Type B pancreatic cell (in vitro differentiated cells): ENCODE results near the gene OR5D14. TPM values are rescaled to one million over a fixed set of nuclear protein-coding genes. Genes with fewer than 3 reads are reported as not detected.

ENCODE experiments used
- DNase-seq: peaks from one replicate; pipeline ENCODE4 v3.0.0; 2021; ENCODE audit warnings: mixed read lengths; ENCODE audit not compliant: unreplicated experiment; ENCODE audit errors: extremely low spot score
- H3K27ac Mint-ChIP-seq: 2 replicates; pipeline ENCODE4 v1.8.0; 2021; ENCODE audit warnings: mild to moderate bottlenecking, mixed read lengths
- H3K27me3 Mint-ChIP-seq: 2 replicates; pipeline ENCODE4 v1.8.0; 2021; ENCODE audit warnings: mixed read lengths
- H3K36me3 Mint-ChIP-seq: 2 replicates; pipeline ENCODE4 v1.8.0; 2021; ENCODE audit warnings: mixed read lengths
- H3K4me1 Mint-ChIP-seq: one replicate; pipeline ENCODE4 v1.8.0; 2021; ENCODE audit warnings: mixed read lengths; ENCODE audit not compliant: unreplicated experiment
- H3K4me3 Mint-ChIP-seq: 2 replicates; pipeline ENCODE4 v1.8.0; 2021; ENCODE audit warnings: mild to moderate bottlenecking, mixed read lengths
- H3K9me3 Mint-ChIP-seq: 2 replicates; pipeline ENCODE4 v1.8.0; 2021; ENCODE audit warnings: mixed read lengths
- CTCF ChIP-seq: fragments of 200-600 bp; sonication (generic); conservative IDR thresholded peaks from 2 replicates; pipeline ENCODE4 v1.5.0; 2021; ENCODE audit warnings: antibody characterized with exemption, mild to moderate bottlenecking
- total RNA-seq: library from RNA; stranded (reverse); gene quantifications from 2 replicates; pipeline ENCODE4 v1.2.1, GENCODE V29; 2021; ENCODE audit warnings: low replicate concordance

The OR5D14 gene
- total RNA-seq, 1 donor from 2014 or later, result not detected

GRCh38 chr11:55819330-55819729, 24.0 kb downstream of the OR5D14 start, which contains the start of gene OR5D18:
TSS of gene OR5D18 (plus strand) at chr11:55819630. CDS start at chr11:55819630, 0 bp downstream.
- Mint-ChIP-seq H3K27ac (no peak within 1 kb of the TSS), H3K9me3 (no peaks in the 10 kb centered on the region), H3K4me3 (no peak within 1 kb of the TSS), H3K36me3 (no peaks in the 10 kb centered on the region), H3K27me3 (no peaks in the 10 kb centered on the region), H3K4me1 (no peaks in the 10 kb centered on the region)
- DNase-seq, result no peak
- no peak for TF ChIP-seq CTCF

- H3K27me3 Mint-ChIP-seq, result no peaks in the 10 kb centered on the region
- TF ChIP-seq CTCF, result no peak
- H3K36me3 Mint-ChIP-seq, result no peaks in the 10 kb centered on the region
- no peaks in the 10 kb centered on the region for H3K9me3 Mint-ChIP-seq
- no peak for DNase-seq
- H3K4me3 Mint-ChIP-seq, result no peak within 1 kb of the TSS
- H3K27ac Mint-ChIP-seq, result no peak within 1 kb of the TSS
- H3K4me1 Mint-ChIP-seq, result no peaks in the 10 kb centered on the region
These were observed 31.6 kb downstream of the OR5D14 start, which contains the start of gene OR5L2 for GRCh38 chr11:55826919-55827318. TSS of gene OR5L2 (plus strand) at chr11:55827219. CDS start at chr11:55827219, 0 bp downstream.

GRCh38 chr11:55838452-55838851, 43.1 kb downstream of the OR5D14 start, which contains the start of gene OR5D16:
TSS of gene OR5D16 (plus strand) at chr11:55838752. CDS start at chr11:55838752, 0 bp downstream.
- no peak for DNase-seq
- H3K4me1 Mint-ChIP-seq, result no peaks in the 10 kb centered on the region
- no peak for TF ChIP-seq CTCF
- H3K27me3 Mint-ChIP-seq, result no peaks in the 10 kb centered on the region
- H3K27ac Mint-ChIP-seq, result no peak within 1 kb of the TSS
- no peaks in the 10 kb centered on the region for H3K36me3 Mint-ChIP-seq
- peaks cover 7% of the 10 kb centered on the region for H3K9me3 Mint-ChIP-seq
- no peak within 1 kb of the TSS for H3K4me3 Mint-ChIP-seq

Other genes starting within 250 kb of the OR5D14 start
- gene OR4C15, start 241.1 kb upstream of the OR5D14 start, total RNA-seq, result not detected in 2 replicates
- not detected in 2 replicates for gene OR4C16, start 223.4 kb upstream of the OR5D14 start, total RNA-seq
- gene OR4C11, start 187.9 kb upstream of the OR5D14 start, total RNA-seq, result not detected in 2 replicates
- not detected in 2 replicates for gene OR4P4, start 160.4 kb upstream of the OR5D14 start, total RNA-seq
- gene OR4S2, start 147.2 kb upstream of the OR5D14 start, total RNA-seq, result not detected in 2 replicates
- not detected in 2 replicates for gene OR4C6, start 133.4 kb upstream of the OR5D14 start, total RNA-seq
- not detected in 2 replicates for gene OR5D13, start 22.1 kb upstream of the OR5D14 start, total RNA-seq
- not detected in 2 replicates for gene OR5L1, start 15.8 kb downstream of the OR5D14 start, total RNA-seq
- gene OR5D18, start 24.1 kb downstream of the OR5D14 start, total RNA-seq, result not detected in 2 replicates
- not detected in 2 replicates for gene OR5L2, start 31.7 kb downstream of the OR5D14 start, total RNA-seq
- gene OR5D16, start 43.2 kb downstream of the OR5D14 start, total RNA-seq, result not detected in 2 replicates
- not detected in 2 replicates for gene TRIM51, start 87.7 kb downstream of the OR5D14 start, total RNA-seq
- gene OR5W2, start 119.0 kb downstream of the OR5D14 start, total RNA-seq, result not detected in 2 replicates
- not detected in 2 replicates for gene OR5I1, start 140.8 kb downstream of the OR5D14 start, total RNA-seq
- not detected in 2 replicates for gene OR10AG1, start 174.4 kb downstream of the OR5D14 start, total RNA-seq
- not detected in 2 replicates for gene OR5F1, start 199.1 kb downstream of the OR5D14 start, total RNA-seq
- gene OR5AS1, start 232.1 kb downstream of the OR5D14 start, total RNA-seq, result not detected in 2 replicates